Natural killer cell (primary cell): ENCODE data around the gene GIMAP6. TPM values are rescaled to one million over a fixed set of nuclear protein-coding genes. Genes with fewer than 3 reads are reported as not detected.
"Not testable (repeated sequence)": the region's sequence is repeated elsewhere in the genome, so short reads cannot be mapped to it uniquely, and the experiment has no call there.

Experiments used
- ATAC-seq, 3 donors: fragments of 150-1000 bp in 2 of 3; fragments of 200-7000 bp in 1 of 3; cut with Tn5 transposase; 1 replicate in 1 of 3; 2 replicates in 2 of 3; pipeline ENCODE4 v1.10.0; 2021; ENCODE audit warnings: mild to moderate bottlenecking in 2 of 3, moderate library complexity in 2 of 3
- DNase-seq, 2 donors: peaks; one replicate each; pipeline versions ENCODE4 v3.0.0 to v3.0.0-alpha.2; 2013 to 2021; ENCODE audit warnings: mixed read lengths in 1 of 2
- H3K27ac ChIP-seq: one replicate; pipeline ENCODE4 v1.5.1; 2013; ENCODE audit warnings: mild to moderate bottlenecking, low read length
- H3K27me3 ChIP-seq: one replicate; pipeline ENCODE4 v1.6.1; 2013; ENCODE audit warnings: low read length; ENCODE audit not compliant: control insufficient read depth, insufficient read depth
- H3K36me3 ChIP-seq: one replicate; pipeline ENCODE4 v1.6.1; 2013; ENCODE audit warnings: low read length; ENCODE audit not compliant: control insufficient read depth, insufficient read depth
- H3K4me1 ChIP-seq: one replicate; pipeline ENCODE4 v1.6.1; 2013; ENCODE audit warnings: low read length; ENCODE audit not compliant: control insufficient read depth, insufficient read depth
- H3K4me3 ChIP-seq: one replicate; pipeline ENCODE4 v1.5.1; 2013; ENCODE audit warnings: low read length
- H3K9me3 ChIP-seq: one replicate; pipeline ENCODE4 v1.6.1; 2013; ENCODE audit warnings: low read length; ENCODE audit not compliant: control insufficient read depth, insufficient read depth
- H3K27ac Mint-ChIP-seq, 2 donors: one replicate each; pipeline ENCODE4 v1.8.0; 2022; ENCODE audit warnings: mild to moderate bottlenecking in 2 of 2, mixed read lengths in 2 of 2, moderate library complexity in 1 of 2
- H3K27me3 Mint-ChIP-seq, 2 donors: one replicate each; pipeline ENCODE4 v1.8.0; 2022; ENCODE audit warnings: low read depth in 2 of 2, mixed read lengths in 2 of 2
- H3K36me3 Mint-ChIP-seq: one replicate; pipeline ENCODE4 v1.8.0; 2022; ENCODE audit warnings: mixed read lengths
- H3K4me1 Mint-ChIP-seq, 2 donors: one replicate each; pipeline ENCODE4 v1.8.0; 2022; ENCODE audit warnings: mixed read lengths in 2 of 2
- H3K4me3 Mint-ChIP-seq: one replicate; pipeline ENCODE4 v1.8.0; 2022; ENCODE audit warnings: mild to moderate bottlenecking, moderate library complexity, mixed read lengths
- H3K9me3 Mint-ChIP-seq, 2 donors: one replicate each; pipeline ENCODE4 v1.8.0; 2022; ENCODE audit warnings: mixed read lengths in 2 of 2
- WGBS: methylation state at CpG from one replicate; pipeline ENCODE4 v1.1.7; 2013; ENCODE audit warnings: missing lambda C conversion rate; ENCODE audit not compliant: insufficient coverage; 5-methylcytosine and 5-hydroxymethylcytosine counted together
- intact Hi-C: fragments of 100-400 bp; cut with micrococcal nuclease; formaldehyde crosslinking; loops from one replicate; pipeline ENCODE4 v1.14.2; 2022
- total RNA-seq, 4 donors: library from RNA; stranded (reverse); fragments of 120-200 nt in 1 of 4; gene quantifications; one replicate each; pipeline versions ENCODE4 v1.2.3 to v1.2.4, GENCODE V29; 2013 to 2022
- TF ChIP-seq, protein P1 (sequence below): fragments of 200-600 bp; IDR thresholded peaks from one replicate; pipeline ENCODE4 v1.8.0; 2022; ENCODE audit warnings: antibody characterized with exemption

Gene GIMAP6
- total RNA-seq, 3 donors from 2014 or later (not counting 1 experiment from before 2014, with no cell fraction given) = 39.7 to 100 (median 51.9) TPM

DNA sequence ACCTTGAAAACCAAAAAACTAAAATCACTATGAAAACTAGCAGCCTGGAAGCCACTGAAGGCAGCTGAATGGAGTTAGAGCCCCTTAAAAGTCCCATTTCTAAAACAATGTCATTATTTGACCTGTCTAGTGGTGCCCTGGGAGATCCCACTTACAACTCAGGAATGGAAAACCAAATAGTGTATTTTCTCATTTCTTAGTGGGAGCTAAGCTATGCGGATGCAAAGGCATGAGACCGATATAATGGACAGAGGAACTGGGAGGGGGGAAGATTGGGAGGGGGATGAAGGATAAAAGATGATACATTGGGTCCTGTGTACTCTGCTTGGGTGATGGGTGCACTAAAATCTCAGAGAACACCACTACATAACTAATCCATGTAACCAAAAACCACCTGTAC, 43.5 kb upstream of the GIMAP6 start:
- Histone ChIP-seq H3K36me3 (no peaks in the 10 kb centered on the region), H3K4me1 (peaks cover 12% of the 10 kb centered on the region), H3K27me3 (no peaks in the 10 kb centered on the region), H3K4me3 (no peak overlapping the region), H3K9me3 (no peaks in the 10 kb centered on the region), H3K27ac (peak overlapping the region; percentile 46)
- Mint-ChIP-seq H3K4me3 (peak overlapping the region; percentile 67), H3K27me3 (no peaks in the 10 kb centered on the region), H3K27ac (peak overlapping the region; percentile 65 to 88), H3K9me3 (peaks cover 2 to 5% of the 10 kb centered on the region in 2 donors), H3K4me1 (peaks cover 59 to 67% of the 10 kb centered on the region in 2 donors), H3K36me3 (no peaks in the 10 kb centered on the region)
- WGBS = 49% methylated on average over 2 of the region's 2 CpGs
- intact Hi-C loops = no loop called here
- TF ChIP-seq, protein P1, sequence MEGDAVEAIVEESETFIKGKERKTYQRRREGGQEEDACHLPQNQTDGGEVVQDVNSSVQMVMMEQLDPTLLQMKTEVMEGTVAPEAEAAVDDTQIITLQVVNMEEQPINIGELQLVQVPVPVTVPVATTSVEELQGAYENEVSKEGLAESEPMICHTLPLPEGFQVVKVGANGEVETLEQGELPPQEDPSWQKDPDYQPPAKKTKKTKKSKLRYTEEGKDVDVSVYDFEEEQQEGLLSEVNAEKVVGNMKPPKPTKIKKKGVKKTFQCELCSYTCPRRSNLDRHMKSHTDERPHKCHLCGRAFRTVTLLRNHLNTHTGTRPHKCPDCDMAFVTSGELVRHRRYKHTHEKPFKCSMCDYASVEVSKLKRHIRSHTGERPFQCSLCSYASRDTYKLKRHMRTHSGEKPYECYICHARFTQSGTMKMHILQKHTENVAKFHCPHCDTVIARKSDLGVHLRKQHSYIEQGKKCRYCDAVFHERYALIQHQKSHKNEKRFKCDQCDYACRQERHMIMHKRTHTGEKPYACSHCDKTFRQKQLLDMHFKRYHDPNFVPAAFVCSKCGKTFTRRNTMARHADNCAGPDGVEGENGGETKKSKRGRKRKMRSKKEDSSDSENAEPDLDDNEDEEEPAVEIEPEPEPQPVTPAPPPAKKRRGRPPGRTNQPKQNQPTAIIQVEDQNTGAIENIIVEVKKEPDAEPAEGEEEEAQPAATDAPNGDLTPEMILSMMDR = no peak
- ATAC-seq = no peak
- no peak for DNase-seq

GRCh38 chr7:150671798-150672585, 39.8 kb upstream of the GIMAP6 start:
- H3K4me3 ChIP-seq, H3K4me3 Mint-ChIP-seq, intact Hi-C loops, H3K27me3 ChIP-seq, H3K36me3 Mint-ChIP-seq, H3K27ac ChIP-seq, H3K36me3 ChIP-seq, ATAC-seq, H3K9me3 ChIP-seq, H3K27ac Mint-ChIP-seq, DNase-seq, H3K9me3 Mint-ChIP-seq, H3K27me3 Mint-ChIP-seq: not testable (repeated sequence)
- H3K4me1 Mint-ChIP-seq = peaks cover 68 to 72% of the 10 kb centered on the region in 2 donors
- H3K4me1 ChIP-seq = peaks cover 36% of the 10 kb centered on the region
- WGBS = 96% methylated on average over 7 of the region's 7 CpGs

- Histone ChIP-seq H3K36me3 (no peaks in the 10 kb centered on the region), H3K4me3 (no peak overlapping the region), H3K27ac (peak overlapping the region; percentile 96), H3K4me1 (peaks cover 57% of the 10 kb centered on the region), H3K27me3 (no peaks in the 10 kb centered on the region), H3K9me3 (no peaks in the 10 kb centered on the region)
- intact Hi-C loops = loop anchor here (1.0 to 10.0 kb wide), 8 partner anchors 16 to 346 kb away; partner anchors contain the start of genes GIMAP1, GIMAP2 and GIMAP7
- TF ChIP-seq, protein P1 = no peak
- Mint-ChIP-seq H3K4me1 (peaks cover 77 to 80% of the 10 kb centered on the region in 2 donors), H3K27ac (peak overlapping the region; percentile 99 to 100), H3K4me3 (peak overlapping the region; percentile 58), H3K36me3 (no peaks in the 10 kb centered on the region), H3K9me3 (peaks cover 2 to 8% of the 10 kb centered on the region in 2 donors), H3K27me3 (no peaks in the 10 kb centered on the region)
- ATAC-seq (no peak), DNase-seq (no peak)
Measured at GRCh38 chr7:150668977-150669376, 36.8 kb upstream of the GIMAP6 start.

GRCh38 chr7:150668472-150668911, 36.3 kb upstream of the GIMAP6 start:
- Mint-ChIP-seq H3K36me3 (no peaks in the 10 kb centered on the region), H3K4me3 (peak overlapping the region; percentile 58), H3K4me1 (peaks cover 81 to 85% of the 10 kb centered on the region in 2 donors), H3K9me3 (peaks cover 2 to 8% of the 10 kb centered on the region in 2 donors), H3K27ac (peak overlapping the region; percentile 99 to 100), H3K27me3 (no peaks in the 10 kb centered on the region)
- Histone ChIP-seq H3K27ac (peak overlapping the region; percentile 96), H3K4me3 (no peak overlapping the region), H3K4me1 (peaks cover 62% of the 10 kb centered on the region), H3K9me3 (no peaks in the 10 kb centered on the region), H3K36me3 (no peaks in the 10 kb centered on the region), H3K27me3 (no peaks in the 10 kb centered on the region)
- peak; percentile 73 to 88 (median 80) for ATAC-seq
- 13% methylated on average over 1 of the region's 1 CpG for WGBS
- TF ChIP-seq, protein P1 = no peak
- intact Hi-C loops = loop anchor here (1.0 to 10.0 kb wide), 8 partner anchors 17 to 346 kb away; partner anchors contain the start of genes GIMAP1, GIMAP2 and GIMAP7
- DNase-seq = peak; percentile 53 to 89
